ENCODE data around the gene PIAS3. TPM values are rescaled to one million over a fixed set of nuclear protein-coding genes. Genes with fewer than 3 reads are reported as not detected.
A peak's percentile ranks its signal among the peaks of the same experiment; 100 is the strongest.

Gene PIAS3
- total and polyA plus RNA-seq, 5 donors from 2014 or later: 8.8 to 21.9 (median 12.6) TPM

- Mint-ChIP-seq H3K27me3 (no peaks in the 10 kb centered on the region), H3K9me3 (no peaks in the 10 kb centered on the region), H3K27ac (peak overlapping the region in 1 of 3 donors; percentile 6), H3K36me3 (peaks cover 30% of the 10 kb centered on the region), H3K4me1 (peaks cover 0 to 10% (median 3%) of the 10 kb centered on the region in 4 donors), H3K4me3 (peak overlapping the region in 1 of 4 donors; percentile 44)
- Histone ChIP-seq H3K36me3 (ENCODE audit: control insufficient read depth, insufficient read depth, low read length) (peaks cover 32% of the 10 kb centered on the region), H3K4me3 (ENCODE audit: low read depth, low read length) (no peak overlapping the region), H3K27ac (ENCODE audit: insufficient read depth, low read length, poor library complexity, severe bottlenecking) (no peak overlapping the region), H3K9me3 (ENCODE audit: control insufficient read depth in 2 of 2, low read length in 2 of 2) (no peaks in the 10 kb centered on the region), H3K27me3 (ENCODE audit: control insufficient read depth, insufficient read depth, low read length) (no peaks in the 10 kb centered on the region), H3K4me1 (ENCODE audit: control insufficient read depth, insufficient read depth, low read length, poor library complexity, severe bottlenecking) (peaks cover 16% of the 10 kb centered on the region)
- ATAC-seq (ENCODE audit: low read depth in 2 of 2) (no peak), DNase-seq (no peak)
These were observed 9.3 kb downstream of the PIAS3 start for GRCh38 chr1:145849356-145850160.

- Mint-ChIP-seq H3K36me3 (peaks cover 20% of the 10 kb centered on the region), H3K9me3 (no peaks in the 10 kb centered on the region), H3K27ac (peak overlapping the region; percentile 23 to 78 (median 65)), H3K4me1 (peaks cover 0 to 8% (median 3%) of the 10 kb centered on the region in 4 donors), H3K4me3 (peak overlapping the region in 1 of 4 donors; percentile 33), H3K27me3 (no peaks in the 10 kb centered on the region)
- DNase-seq (no peak), ATAC-seq (ENCODE audit: low read depth in 2 of 2) (no peak)
- H3K27ac ChIP-seq (ENCODE audit: insufficient read depth, low read length, poor library complexity, severe bottlenecking): no peak overlapping the region
- H3K4me1 ChIP-seq (ENCODE audit: control insufficient read depth, insufficient read depth, low read length, poor library complexity, severe bottlenecking): peaks cover 16% of the 10 kb centered on the region
- H3K27me3 ChIP-seq (ENCODE audit: control insufficient read depth, insufficient read depth, low read length): no peaks in the 10 kb centered on the region
- no peaks in the 10 kb centered on the region for H3K9me3 ChIP-seq (ENCODE audit: control insufficient read depth in 2 of 2, low read length in 2 of 2)
- H3K4me3 ChIP-seq (ENCODE audit: low read depth, low read length): no peak overlapping the region
- peaks cover 25% of the 10 kb centered on the region for H3K36me3 ChIP-seq (ENCODE audit: control insufficient read depth, insufficient read depth, low read length)
These were observed 11.1 kb downstream of the PIAS3 start for GRCh38 chr1:145847827-145848226.

GRCh38 chr1:145846201-145846612 lies 12.7 kb downstream of the PIAS3 start:
- peaks cover 32% of the 10 kb centered on the region for H3K36me3 ChIP-seq (ENCODE audit: control insufficient read depth, insufficient read depth, low read length)

GRCh38 chr1:145845514-145846161 lies 13.2 kb downstream of the PIAS3 start, which contains the start of gene NUDT17:
Gene NUDT17 (plus strand): TSS chr1:145845630. CDS start chr1:145845641, 11 bp downstream.
- Histone ChIP-seq H3K4me3 (ENCODE audit: low read depth, low read length) (peak within 1 kb of the TSS; percentile 86), H3K9me3 (ENCODE audit: control insufficient read depth in 2 of 2, low read length in 2 of 2) (no peaks in the 10 kb centered on the region), H3K36me3 (ENCODE audit: control insufficient read depth, insufficient read depth, low read length) (peaks cover 34% of the 10 kb centered on the region), H3K27me3 (ENCODE audit: control insufficient read depth, insufficient read depth, low read length) (no peaks in the 10 kb centered on the region), H3K4me1 (ENCODE audit: control insufficient read depth, insufficient read depth, low read length, poor library complexity, severe bottlenecking) (peaks cover 16% of the 10 kb centered on the region), H3K27ac (ENCODE audit: insufficient read depth, low read length, poor library complexity, severe bottlenecking) (peak within 1 kb of the TSS; percentile 29)
- H3K27ac Mint-ChIP-seq: peak within 1 kb of the TSS; percentile 75 to 89 (median 88)
- peaks cover 0 to 8% (median 3%) of the 10 kb centered on the region in 4 donors for H3K4me1 Mint-ChIP-seq
- H3K36me3 Mint-ChIP-seq: peaks cover 26% of the 10 kb centered on the region
- H3K27me3 Mint-ChIP-seq: no peaks in the 10 kb centered on the region
- H3K4me3 Mint-ChIP-seq: no peak within 1 kb of the TSS
- ATAC-seq (ENCODE audit: low read depth in 2 of 2): peak; percentile 77 to 79
- peak; percentile 67 to 79 (median 72) for DNase-seq
- H3K9me3 Mint-ChIP-seq: no peaks in the 10 kb centered on the region

More at GRCh38 chr1:145846201-145846612, 12.7 kb downstream of the PIAS3 start:
- Mint-ChIP-seq H3K4me1 (peaks cover 0 to 8% (median 3%) of the 10 kb centered on the region in 4 donors), H3K9me3 (no peaks in the 10 kb centered on the region), H3K4me3 (no peak overlapping the region), H3K27me3 (no peaks in the 10 kb centered on the region), H3K36me3 (peaks cover 24% of the 10 kb centered on the region), H3K27ac (peak overlapping the region; percentile 75 to 89 (median 88))
- Histone ChIP-seq H3K9me3 (ENCODE audit: control insufficient read depth in 2 of 2, low read length in 2 of 2) (no peaks in the 10 kb centered on the region), H3K27me3 (ENCODE audit: control insufficient read depth, insufficient read depth, low read length) (no peaks in the 10 kb centered on the region), H3K27ac (ENCODE audit: insufficient read depth, low read length, poor library complexity, severe bottlenecking) (no peak overlapping the region), H3K4me3 (ENCODE audit: low read depth, low read length) (peak overlapping the region; percentile 86), H3K4me1 (ENCODE audit: control insufficient read depth, insufficient read depth, low read length, poor library complexity, severe bottlenecking) (peaks cover 16% of the 10 kb centered on the region)
- DNase-seq: peak in 2 of 3 donors; percentile 33 to 53
- ATAC-seq (ENCODE audit: low read depth in 2 of 2): peak; percentile 37 to 38

- Mint-ChIP-seq H3K36me3 (peaks cover 25% of the 10 kb centered on the region), H3K27me3 (no peaks in the 10 kb centered on the region), H3K4me3 (no peak overlapping the region), H3K9me3 (no peaks in the 10 kb centered on the region), H3K27ac (no peak overlapping the region), H3K4me1 (peaks cover 0 to 8% (median 3%) of the 10 kb centered on the region in 4 donors)
- Histone ChIP-seq H3K4me3 (ENCODE audit: low read depth, low read length) (peak overlapping the region; percentile 86), H3K27me3 (ENCODE audit: control insufficient read depth, insufficient read depth, low read length) (no peaks in the 10 kb centered on the region), H3K27ac (ENCODE audit: insufficient read depth, low read length, poor library complexity, severe bottlenecking) (no peak overlapping the region), H3K4me1 (ENCODE audit: control insufficient read depth, insufficient read depth, low read length, poor library complexity, severe bottlenecking) (peaks cover 16% of the 10 kb centered on the region), H3K9me3 (ENCODE audit: control insufficient read depth in 2 of 2, low read length in 2 of 2) (no peaks in the 10 kb centered on the region), H3K36me3 (ENCODE audit: control insufficient read depth, insufficient read depth, low read length) (peaks cover 33% of the 10 kb centered on the region)
- no peak for DNase-seq
- ATAC-seq (ENCODE audit: low read depth in 2 of 2): peak; percentile 55 to 59
These were observed 13.8 kb downstream of the PIAS3 start for GRCh38 chr1:145845144-145845513.

GRCh38 chr1:145843031-145843430 lies 15.8 kb downstream of the PIAS3 start:
- Histone ChIP-seq H3K27ac (ENCODE audit: insufficient read depth, low read length, poor library complexity, severe bottlenecking) (no peak overlapping the region), H3K36me3 (ENCODE audit: control insufficient read depth, insufficient read depth, low read length) (peaks cover 50% of the 10 kb centered on the region), H3K9me3 (ENCODE audit: control insufficient read depth in 2 of 2, low read length in 2 of 2) (no peaks in the 10 kb centered on the region), H3K4me1 (ENCODE audit: control insufficient read depth, insufficient read depth, low read length, poor library complexity, severe bottlenecking) (peaks cover 16% of the 10 kb centered on the region), H3K4me3 (ENCODE audit: low read depth, low read length) (no peak overlapping the region), H3K27me3 (ENCODE audit: control insufficient read depth, insufficient read depth, low read length) (no peaks in the 10 kb centered on the region)
- peaks cover 0 to 8% (median 1%) of the 10 kb centered on the region in 4 donors for H3K4me1 Mint-ChIP-seq
- H3K36me3 Mint-ChIP-seq: peaks cover 27% of the 10 kb centered on the region
- H3K27me3 Mint-ChIP-seq: no peaks in the 10 kb centered on the region
- no peak overlapping the region for H3K27ac Mint-ChIP-seq
- ATAC-seq (ENCODE audit: low read depth in 2 of 2) (no peak), DNase-seq (no peak)
- H3K9me3 Mint-ChIP-seq: no peaks in the 10 kb centered on the region
- H3K4me3 Mint-ChIP-seq: no peak overlapping the region

GRCh38 chr1:145837656-145838055 lies 21.2 kb downstream of the PIAS3 start:
- Histone ChIP-seq H3K27ac (ENCODE audit: insufficient read depth, low read length, poor library complexity, severe bottlenecking) (no peak overlapping the region), H3K27me3 (ENCODE audit: control insufficient read depth, insufficient read depth, low read length) (no peaks in the 10 kb centered on the region), H3K36me3 (ENCODE audit: control insufficient read depth, insufficient read depth, low read length) (peaks cover 98% of the 10 kb centered on the region), H3K4me1 (ENCODE audit: control insufficient read depth, insufficient read depth, low read length, poor library complexity, severe bottlenecking) (no peaks in the 10 kb centered on the region), H3K9me3 (ENCODE audit: control insufficient read depth in 2 of 2, low read length in 2 of 2) (no peaks in the 10 kb centered on the region), H3K4me3 (ENCODE audit: low read depth, low read length) (no peak overlapping the region)
- DNase-seq: no peak
- Mint-ChIP-seq H3K4me3 (no peak overlapping the region), H3K9me3 (no peaks in the 10 kb centered on the region), H3K36me3 (peaks cover 45% of the 10 kb centered on the region), H3K27me3 (no peaks in the 10 kb centered on the region), H3K27ac (no peak overlapping the region), H3K4me1 (no peaks in the 10 kb centered on the region)
- no peak for ATAC-seq (ENCODE audit: low read depth in 2 of 2)

All from CD4-positive, CD25-positive, alpha-beta regulatory T cell (primary cell).